ENCODE measurements around the gene BARX2.

GRCh38 chr11:129395432-129395831 lies 19.8 kb downstream of the BARX2 start:
- TF ChIP-seq CTCF (IDR thresholded peaks at IDR 0.05 in 2 of 3, conservative IDR thresholded peaks at IDR 0.05 in 1 of 3; ENCODE audit: borderline replicate concordance in 1 of 3, insufficient read depth in 1 of 3, low read depth in 2 of 3, low read length in 2 of 3) (no peak), SIN3A (IDR thresholded peaks at IDR 0.05; ENCODE audit: low read depth) (no peak), POLR2AphosphoS5 (IDR thresholded peaks at IDR 0.05; ENCODE audit: low read depth, low read length) (no peak), EZH2phosphoT487 (IDR thresholded peaks at IDR 0.05; ENCODE audit: borderline replicate concordance) (no peak)
